Tibial nerve (tissue), 4 donors: ENCODE data around the gene LTC4S. TPM values are rescaled to one million over a fixed set of nuclear protein-coding genes. Genes with fewer than 3 reads are reported as not detected.
"Not testable (repeated sequence)": the region's sequence is repeated elsewhere in the genome, so short reads cannot be mapped to it uniquely, and the experiment has no call there.

Experiments
- DNase-seq, 2 donors: peaks; one replicate each; pipeline ENCODE4 v3.0.0-alpha.2; 2019; ENCODE audit warnings: low spot score in 2 of 2
- H3K27ac ChIP-seq, 4 donors: fragments of 200-600 bp; sonication (generic) in 3 of 4; one replicate each; pipeline ENCODE4 v1.5.1; 2017 to 2019; ENCODE audit warnings: mild to moderate bottlenecking in 1 of 4
- H3K27me3 ChIP-seq, 2 donors: fragments of 200-600 bp; sonication (generic) in 1 of 2; one replicate each; pipeline versions ENCODE4 v1.5.1 to v1.6.0; 2017 to 2019
- H3K36me3 ChIP-seq, 3 donors: fragments of 200-600 bp; sonication (generic); one replicate each; pipeline ENCODE4 v1.5.1; 2018 to 2019
- H3K4me1 ChIP-seq, 4 donors: fragments of 200-600 bp; sonication (generic) in 3 of 4; one replicate each; pipeline ENCODE4 v1.5.1; 2017 to 2019
- H3K4me3 ChIP-seq, 4 donors: fragments of 200-600 bp; sonication (generic) in 3 of 4; one replicate each; pipeline ENCODE4 v1.5.1; 2017 to 2019; ENCODE audit warnings: mild to moderate bottlenecking in 1 of 4, moderate library complexity in 1 of 4
- H3K9me3 ChIP-seq, 4 donors: fragments of 200-600 bp; sonication (generic) in 3 of 4; one replicate each; pipeline ENCODE4 v1.5.1; 2017 to 2019
- EP300 ChIP-seq, 2 donors: sonication (generic); formaldehyde crosslinking; IDR thresholded peaks; one replicate each; pipeline ENCODE4 v1.6.1; 2017; ENCODE audit warnings: antibody characterized with exemption in 2 of 2, mild to moderate bottlenecking in 1 of 2
- POLR2A ChIP-seq, 2 donors: fragments of 450-650 bp; IDR thresholded peaks; one replicate each; pipeline ENCODE4 v1.6.1; 2017; ENCODE audit warnings: antibody characterized with exemption in 2 of 2, mild to moderate bottlenecking in 2 of 2, moderate library complexity in 2 of 2
- WGBS, 2 donors: methylation state at CpG; one replicate each; pipeline ENCODE4 v1.1.5; 2018; 5-methylcytosine and 5-hydroxymethylcytosine counted together
- total RNA-seq, 4 donors: library from RNA; depleted of rRNA; stranded (reverse); fragments of >200 nt; gene quantifications; one replicate each; pipeline ENCODE4 v1.1.0, GENCODE V29; 2016
- TF ChIP-seq, protein P1 (sequence below), 5 experiments: fragments of 200-600 bp in 3 of 5; fragments of 450-650 bp in 2 of 5; sonication (generic) in 3 of 5; IDR thresholded peaks; one replicate each; pipeline ENCODE4 v1.5.1; 2016 to 2019; ENCODE audit warnings: antibody characterized with exemption in 5 of 5, mild to moderate bottlenecking in 3 of 5, moderate library complexity in 2 of 5

LTC4S gene
- total RNA-seq, 4 donors from 2014 or later: 7.6 to 38.6 (median 18.4) TPM

DNA sequence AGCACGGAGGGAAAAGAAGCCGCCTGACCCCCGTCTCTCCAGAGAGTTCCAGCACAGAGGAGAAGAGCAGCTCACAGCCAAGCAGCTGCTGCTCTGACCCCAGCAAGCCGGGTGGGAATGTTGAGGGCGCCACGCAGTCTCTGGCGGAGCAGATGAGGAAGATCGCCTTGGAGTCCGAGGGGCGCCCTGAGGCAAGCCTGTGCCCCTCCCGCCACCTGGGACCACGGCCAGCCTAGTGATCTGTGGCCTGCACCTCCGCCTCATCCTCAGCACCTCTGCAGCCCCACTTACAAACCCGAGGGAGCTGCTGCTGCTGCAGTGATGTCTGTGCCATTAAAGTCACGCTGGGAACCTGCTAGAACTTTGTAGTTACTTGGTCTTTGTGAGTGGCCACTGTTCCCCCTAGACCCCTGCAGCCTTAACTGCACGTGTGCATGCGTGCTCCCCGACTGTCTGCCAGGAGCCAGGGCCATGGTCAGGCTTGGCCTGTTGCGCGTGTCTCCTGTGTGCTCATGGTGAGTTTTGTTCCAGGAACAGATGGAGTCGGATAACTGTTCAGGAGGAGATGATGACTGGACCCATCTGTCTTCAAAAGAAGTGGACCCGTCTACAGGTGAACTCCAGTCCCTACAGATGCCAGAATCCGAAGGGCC lies 39.4 kb downstream of the LTC4S start:
- H3K9me3 ChIP-seq: no peaks in the 10 kb centered on the region
- 88 to 92% methylated on average over 22 to 23 of the region's 23 CpGs for WGBS, 2 donors
- H3K27ac ChIP-seq: no peak overlapping the region
- DNase-seq: no peak
- peaks cover 12 to 97% (median 53%) of the 10 kb centered on the region in 3 donors for H3K36me3 ChIP-seq
- no peak overlapping the region for H3K4me3 ChIP-seq
- no peaks in the 10 kb centered on the region for H3K27me3 ChIP-seq
- H3K4me1 ChIP-seq: peaks cover 0 to 43% (median 8%) of the 10 kb centered on the region in 4 donors
- TF ChIP-seq POLR2A (IDR thresholded peaks at IDR 0.05): no peak
- TF ChIP-seq, protein P1, sequence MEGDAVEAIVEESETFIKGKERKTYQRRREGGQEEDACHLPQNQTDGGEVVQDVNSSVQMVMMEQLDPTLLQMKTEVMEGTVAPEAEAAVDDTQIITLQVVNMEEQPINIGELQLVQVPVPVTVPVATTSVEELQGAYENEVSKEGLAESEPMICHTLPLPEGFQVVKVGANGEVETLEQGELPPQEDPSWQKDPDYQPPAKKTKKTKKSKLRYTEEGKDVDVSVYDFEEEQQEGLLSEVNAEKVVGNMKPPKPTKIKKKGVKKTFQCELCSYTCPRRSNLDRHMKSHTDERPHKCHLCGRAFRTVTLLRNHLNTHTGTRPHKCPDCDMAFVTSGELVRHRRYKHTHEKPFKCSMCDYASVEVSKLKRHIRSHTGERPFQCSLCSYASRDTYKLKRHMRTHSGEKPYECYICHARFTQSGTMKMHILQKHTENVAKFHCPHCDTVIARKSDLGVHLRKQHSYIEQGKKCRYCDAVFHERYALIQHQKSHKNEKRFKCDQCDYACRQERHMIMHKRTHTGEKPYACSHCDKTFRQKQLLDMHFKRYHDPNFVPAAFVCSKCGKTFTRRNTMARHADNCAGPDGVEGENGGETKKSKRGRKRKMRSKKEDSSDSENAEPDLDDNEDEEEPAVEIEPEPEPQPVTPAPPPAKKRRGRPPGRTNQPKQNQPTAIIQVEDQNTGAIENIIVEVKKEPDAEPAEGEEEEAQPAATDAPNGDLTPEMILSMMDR (IDR thresholded peaks at IDR 0.05): no peak
- TF ChIP-seq EP300 (IDR thresholded peaks at IDR 0.05): no peak

DNA sequence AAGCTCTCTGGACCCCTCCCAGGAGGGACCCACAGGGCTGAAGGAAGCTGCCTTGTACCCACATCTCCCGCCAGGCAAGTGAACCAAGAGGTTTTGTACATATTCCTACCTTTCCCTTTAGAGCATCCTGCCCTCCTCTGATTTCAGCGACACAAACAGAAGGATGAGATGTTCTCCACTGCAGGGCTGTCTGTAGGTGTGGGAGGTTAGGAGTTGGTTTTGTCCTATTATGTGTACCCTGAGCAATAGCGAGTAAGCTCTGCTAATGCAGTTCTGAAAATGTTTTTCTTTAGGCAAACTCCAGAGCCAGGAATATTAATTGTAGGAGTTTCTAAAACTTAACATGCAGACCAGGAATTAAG lies 39.9 kb downstream of the LTC4S start:
- Histone ChIP-seq H3K27ac (no peak overlapping the region), H3K36me3 (peaks cover 12 to 97% (median 54%) of the 10 kb centered on the region in 3 donors), H3K4me1 (peaks cover 0 to 40% (median 8%) of the 10 kb centered on the region in 4 donors), H3K27me3 (no peaks in the 10 kb centered on the region), H3K4me3 (no peak overlapping the region), H3K9me3 (no peaks in the 10 kb centered on the region)
- DNase-seq: no peak
- TF ChIP-seq POLR2A (IDR thresholded peaks at IDR 0.05) (no peak), EP300 (IDR thresholded peaks at IDR 0.05) (no peak)
- TF ChIP-seq, protein P1 (IDR thresholded peaks at IDR 0.05): no peak
- WGBS, 2 donors: 97 to 100% methylated on average over 3 of the region's 3 CpGs

DNA sequence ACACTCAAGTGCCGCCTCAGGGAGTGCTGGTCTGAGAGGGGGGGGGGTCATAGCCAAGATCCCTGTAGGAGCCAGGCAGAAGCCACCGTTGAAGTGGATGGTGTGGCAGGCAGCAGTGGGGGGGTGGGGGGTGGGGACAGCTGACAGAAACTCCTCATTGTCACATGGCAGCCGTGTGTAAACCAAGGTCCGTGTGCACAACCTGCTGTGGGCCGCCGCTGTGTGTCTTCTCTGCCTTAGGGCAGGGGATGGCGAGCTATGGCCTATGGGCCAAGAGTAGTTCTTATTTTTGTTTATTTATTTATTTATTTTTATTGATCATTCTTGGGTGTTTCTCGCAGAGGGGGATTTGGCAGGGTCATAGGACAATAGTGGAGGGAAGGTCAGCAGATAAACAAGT lies 40.3 kb downstream of the LTC4S start:
- no peaks in the 10 kb centered on the region for H3K27me3 ChIP-seq
- peaks cover 11 to 97% (median 54%) of the 10 kb centered on the region in 3 donors for H3K36me3 ChIP-seq
- H3K4me3 ChIP-seq: no peak overlapping the region
- DNase-seq: no peak
- H3K4me1 ChIP-seq: peaks cover 0 to 36% (median 7%) of the 10 kb centered on the region in 4 donors
- H3K9me3 ChIP-seq: no peaks in the 10 kb centered on the region
- no peak overlapping the region for H3K27ac ChIP-seq
- no peak for TF ChIP-seq EP300 (IDR thresholded peaks at IDR 0.05)
- no peak for TF ChIP-seq POLR2A (IDR thresholded peaks at IDR 0.05)
- TF ChIP-seq, protein P1 (IDR thresholded peaks at IDR 0.05): no peak
- 88% methylated on average over 7 to 8 of the region's 8 CpGs for WGBS, 2 donors

DNA sequence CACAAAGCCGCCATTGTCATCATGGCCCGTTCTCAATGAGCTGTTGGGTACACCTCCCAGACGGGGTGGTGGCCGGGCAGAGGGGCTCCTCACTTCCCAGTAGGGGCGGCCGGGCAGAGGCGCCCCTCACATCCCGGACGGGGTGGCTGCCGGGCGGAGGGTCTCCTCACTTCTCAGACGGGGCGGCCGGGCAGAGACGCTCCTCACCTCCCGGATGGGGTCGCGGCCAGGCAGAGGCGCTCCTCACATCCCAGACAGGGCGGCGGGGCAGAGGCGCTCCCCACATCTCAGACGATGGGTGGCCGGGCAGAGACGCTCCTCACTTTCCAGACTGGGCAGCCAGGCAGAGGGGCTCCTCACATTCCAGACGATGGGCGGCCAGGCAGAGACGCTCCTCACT lies 41.1 kb downstream of the LTC4S start:
- not testable (repeated sequence) for H3K9me3 ChIP-seq, H3K27me3 ChIP-seq, H3K4me3 ChIP-seq, DNase-seq, H3K27ac ChIP-seq
- Histone ChIP-seq H3K4me1 (peaks cover 0 to 28% (median 6%) of the 10 kb centered on the region in 4 donors), H3K36me3 (peaks cover 9 to 97% (median 53%) of the 10 kb centered on the region in 3 donors)
- 90 to 100% methylated on average over 1 to 2 of the region's 28 CpGs for whole genome bisulfite sequencing, 2 donors

DNA sequence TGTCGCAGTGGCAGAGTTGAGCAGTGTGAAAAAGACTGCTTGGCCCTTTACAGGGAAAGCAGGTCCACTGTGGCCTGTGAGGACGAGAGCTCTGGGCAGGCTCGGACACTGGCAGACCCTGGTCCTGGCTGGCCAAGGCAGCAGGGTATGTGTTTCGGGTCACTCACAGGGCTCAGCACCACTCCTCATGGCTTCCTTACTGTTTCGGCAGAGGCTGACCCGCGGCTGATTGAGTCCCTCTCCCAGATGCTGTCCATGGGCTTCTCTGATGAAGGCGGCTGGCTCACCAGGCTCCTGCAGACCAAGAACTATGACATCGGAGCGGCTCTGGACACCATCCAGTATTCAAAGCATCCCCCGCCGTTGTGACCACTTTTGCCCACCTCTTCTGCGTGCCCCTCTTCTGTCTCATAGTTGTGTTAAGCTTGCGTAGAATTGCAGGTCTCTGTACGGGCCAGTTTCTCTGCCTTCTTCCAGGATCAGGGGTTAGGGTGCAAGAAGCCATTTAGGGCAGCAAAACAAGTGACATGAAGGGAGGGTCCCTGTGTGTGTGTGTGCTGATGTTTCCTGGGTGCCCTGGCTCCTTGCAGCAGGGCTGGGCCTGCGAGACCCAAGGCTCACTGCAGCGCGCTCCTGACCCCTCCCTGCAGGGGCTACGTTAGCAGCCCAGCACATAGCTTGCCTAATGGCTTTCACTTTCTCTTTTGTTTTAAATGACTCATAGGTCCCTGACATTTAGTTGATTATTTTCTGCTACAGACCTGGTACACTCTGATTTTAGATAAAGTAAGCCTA lies 42.6 kb downstream of the LTC4S start:
- 83 to 89% methylated on average over 18 to 19 of the region's 19 CpGs for WGBS, 2 donors
- peak overlapping the region in 2 of 4 donors; percentile 21 to 37 for H3K27ac ChIP-seq
- peaks cover 9 to 97% (median 50%) of the 10 kb centered on the region in 3 donors for H3K36me3 ChIP-seq
- no peak overlapping the region for H3K4me3 ChIP-seq
- no peaks in the 10 kb centered on the region for H3K27me3 ChIP-seq
- no peak for DNase-seq
- no peaks in the 10 kb centered on the region for H3K9me3 ChIP-seq
- peaks cover 0 to 26% (median 6%) of the 10 kb centered on the region in 4 donors for H3K4me1 ChIP-seq
- peak in 1 of 2 donors; percentile 43 for TF ChIP-seq EP300 (IDR thresholded peaks at IDR 0.05)
- TF ChIP-seq, protein P1 (IDR thresholded peaks at IDR 0.05): no peak
